Effector memory CD8-positive, alpha-beta T cell (primary cell): ENCODE results near the gene FCGR1A.
A peak's percentile ranks its signal among the peaks of the same experiment; 100 is the strongest.
"Not testable (repeated sequence)": the region's sequence is repeated elsewhere in the genome, so short reads cannot be mapped to it uniquely, and the experiment has no call there.

Source experiments
- ATAC-seq: fragments of 150-1000 bp; cut with Tn5 transposase; replicated peaks from 2 replicates; pipeline ENCODE4 v1.10.0; 2021; ENCODE audit warnings: mild to moderate bottlenecking, moderate library complexity
- DNase-seq, 3 experiments: peaks; one replicate each; pipeline ENCODE4 v3.0.0; 2021
- H3K27ac Mint-ChIP-seq, 2 donors: one replicate each; pipeline ENCODE4 v1.8.0; 2022; ENCODE audit warnings: mild to moderate bottlenecking in 2 of 2, mixed read lengths in 2 of 2, moderate library complexity in 2 of 2
- H3K27me3 Mint-ChIP-seq, 2 donors: one replicate each; pipeline ENCODE4 v1.8.0; 2022; ENCODE audit warnings: mixed read lengths in 2 of 2
- H3K36me3 Mint-ChIP-seq: one replicate; pipeline ENCODE4 v1.8.0; 2022; ENCODE audit warnings: mild to moderate bottlenecking, moderate library complexity, mixed read lengths; ENCODE audit not compliant: insufficient read depth
- H3K4me1 Mint-ChIP-seq, 2 donors: one replicate each; pipeline ENCODE4 v1.8.0; 2022; ENCODE audit warnings: low read depth in 2 of 2, mixed read lengths in 2 of 2
- H3K4me3 Mint-ChIP-seq, 2 donors: one replicate each; pipeline ENCODE4 v1.8.0; 2022; ENCODE audit warnings: mild to moderate bottlenecking in 2 of 2, mixed read lengths in 2 of 2, moderate library complexity in 2 of 2
- H3K9me3 Mint-ChIP-seq, 2 donors: one replicate each; pipeline ENCODE4 v1.8.0; 2022; ENCODE audit warnings: mixed read lengths in 2 of 2

FCGR1A gene

DNA sequence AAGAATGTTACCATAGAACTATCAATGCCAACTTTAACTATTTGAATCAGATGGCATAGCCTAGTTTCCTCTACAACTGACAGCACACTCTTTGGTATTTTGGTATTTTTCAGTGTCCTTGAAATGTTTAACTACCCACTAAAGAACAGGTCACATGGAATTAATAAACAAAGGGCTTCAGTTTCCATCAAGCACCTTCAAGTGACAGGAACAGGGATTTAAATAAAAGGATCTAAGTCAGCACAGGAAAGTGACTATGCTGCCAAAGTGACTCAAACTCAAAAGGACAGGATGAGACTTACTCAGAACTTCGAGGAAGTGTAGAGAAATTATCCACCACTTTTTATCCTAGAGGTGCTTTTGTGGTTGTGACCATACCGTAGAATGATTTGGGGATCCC is 20.2 kb upstream of the FCGR1A start:
- H3K36me3 Mint-ChIP-seq, H3K4me3 Mint-ChIP-seq, H3K9me3 Mint-ChIP-seq, H3K27me3 Mint-ChIP-seq, H3K4me1 Mint-ChIP-seq, DNase-seq, ATAC-seq, H3K27ac Mint-ChIP-seq: not testable (repeated sequence)

DNA sequence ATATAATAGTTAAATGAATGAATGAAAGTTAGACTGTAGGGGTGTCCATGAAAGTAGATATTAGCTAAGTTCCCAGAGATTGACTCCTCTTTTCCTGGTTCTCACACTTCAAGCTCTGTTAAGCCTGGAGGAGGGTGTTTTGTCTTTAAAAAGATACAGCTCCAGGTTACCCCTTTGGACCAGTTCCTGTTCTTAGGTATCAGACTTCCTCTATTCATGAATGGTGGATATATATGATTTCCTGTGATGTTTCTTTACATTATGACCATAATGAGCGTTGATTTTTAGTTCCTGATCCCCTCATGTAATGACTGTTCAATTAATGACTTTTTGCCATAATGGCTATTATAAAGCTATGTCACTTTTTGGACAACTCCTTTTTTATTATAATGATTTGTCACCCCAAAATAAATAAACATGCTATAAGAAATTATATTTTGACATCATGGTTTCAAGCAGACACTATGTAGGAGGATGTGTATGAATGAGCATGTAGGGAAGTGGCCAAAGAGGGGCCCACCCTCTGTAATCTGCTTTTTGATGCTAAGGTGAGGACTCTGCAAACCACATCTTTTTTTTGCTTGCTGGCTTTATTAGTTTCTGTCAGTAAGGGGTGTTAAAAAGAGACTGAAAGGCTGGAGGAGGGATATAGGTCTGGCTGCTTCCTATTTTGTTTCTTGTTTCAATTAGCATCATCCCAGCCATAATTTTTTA is 18.2 kb upstream of the FCGR1A start:
- not testable (repeated sequence) for H3K27me3 Mint-ChIP-seq, H3K36me3 Mint-ChIP-seq, H3K9me3 Mint-ChIP-seq, ATAC-seq, H3K4me3 Mint-ChIP-seq, DNase-seq, H3K27ac Mint-ChIP-seq, H3K4me1 Mint-ChIP-seq

DNA sequence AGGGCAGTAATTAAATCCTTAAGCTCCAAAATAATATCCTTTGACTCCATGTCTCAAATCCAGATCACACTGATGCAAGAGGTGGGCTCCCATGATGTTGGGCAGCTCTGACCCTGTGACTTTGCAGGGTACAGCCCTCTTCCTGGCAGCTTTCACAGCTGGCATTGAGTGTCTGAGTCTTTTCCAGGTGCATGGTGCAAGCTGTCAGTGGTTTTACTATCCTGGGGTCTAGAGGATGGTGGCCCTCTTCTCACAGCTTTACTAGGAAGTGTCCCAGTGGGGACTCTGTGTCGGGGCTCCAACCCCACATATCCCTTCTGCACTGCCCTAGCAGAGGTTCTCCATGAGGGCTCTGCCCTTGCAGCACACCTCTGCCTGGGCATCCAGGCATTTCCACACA is 16.3 kb upstream of the FCGR1A start:
- H3K36me3 Mint-ChIP-seq, ATAC-seq, DNase-seq, H3K9me3 Mint-ChIP-seq, H3K27me3 Mint-ChIP-seq, H3K27ac Mint-ChIP-seq, H3K4me1 Mint-ChIP-seq, H3K4me3 Mint-ChIP-seq: not testable (repeated sequence)

DNA sequence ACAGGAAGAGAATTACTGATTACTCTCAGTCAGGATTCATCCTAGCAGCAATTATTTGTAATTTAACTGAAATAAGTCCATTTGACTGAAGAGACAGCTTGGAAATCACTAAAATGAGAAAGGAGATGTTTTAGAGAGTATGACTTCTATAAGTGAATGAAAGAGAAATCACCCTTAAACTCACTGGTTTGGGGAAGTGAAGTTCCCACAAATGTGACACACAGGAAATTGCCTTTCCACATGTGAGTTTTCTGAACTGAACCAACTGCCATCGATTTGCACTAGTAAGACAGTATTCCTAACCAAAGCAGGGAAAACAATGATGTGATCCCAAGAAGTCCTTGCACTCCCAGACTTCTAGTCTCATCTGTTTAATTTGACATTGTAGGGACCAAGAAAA is 13.3 kb upstream of the FCGR1A start:
- H3K9me3 Mint-ChIP-seq, H3K27ac Mint-ChIP-seq, H3K36me3 Mint-ChIP-seq: not testable (repeated sequence)

DNA sequence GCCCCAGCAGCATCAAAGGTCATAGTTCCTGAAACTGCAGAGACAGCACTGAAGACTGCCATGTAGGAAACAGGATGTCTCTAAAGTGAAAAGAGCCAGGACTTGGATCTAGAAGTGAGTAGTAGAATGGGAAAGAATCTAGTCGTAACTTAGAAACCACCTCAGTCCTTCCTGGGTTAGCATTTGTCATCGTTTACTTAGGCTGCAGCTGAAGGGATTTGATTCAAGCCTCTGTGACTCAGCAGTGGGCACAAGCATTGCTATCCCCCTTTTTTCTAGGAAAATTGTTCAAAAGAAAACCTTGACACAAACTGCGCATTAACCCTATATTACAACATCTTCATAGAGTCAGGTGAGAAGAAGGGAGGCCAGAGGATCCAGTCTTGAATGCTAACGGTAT is 11.8 kb upstream of the FCGR1A start:
- H3K4me3 Mint-ChIP-seq, H3K9me3 Mint-ChIP-seq, ATAC-seq, H3K4me1 Mint-ChIP-seq, H3K27me3 Mint-ChIP-seq, H3K36me3 Mint-ChIP-seq, H3K27ac Mint-ChIP-seq, DNase-seq: not testable (repeated sequence)

More for the DNA sequence above, 13.3 kb upstream of the FCGR1A start:
- not testable (repeated sequence) for ATAC-seq, H3K4me1 Mint-ChIP-seq, H3K27me3 Mint-ChIP-seq, DNase-seq, H3K4me3 Mint-ChIP-seq

DNA sequence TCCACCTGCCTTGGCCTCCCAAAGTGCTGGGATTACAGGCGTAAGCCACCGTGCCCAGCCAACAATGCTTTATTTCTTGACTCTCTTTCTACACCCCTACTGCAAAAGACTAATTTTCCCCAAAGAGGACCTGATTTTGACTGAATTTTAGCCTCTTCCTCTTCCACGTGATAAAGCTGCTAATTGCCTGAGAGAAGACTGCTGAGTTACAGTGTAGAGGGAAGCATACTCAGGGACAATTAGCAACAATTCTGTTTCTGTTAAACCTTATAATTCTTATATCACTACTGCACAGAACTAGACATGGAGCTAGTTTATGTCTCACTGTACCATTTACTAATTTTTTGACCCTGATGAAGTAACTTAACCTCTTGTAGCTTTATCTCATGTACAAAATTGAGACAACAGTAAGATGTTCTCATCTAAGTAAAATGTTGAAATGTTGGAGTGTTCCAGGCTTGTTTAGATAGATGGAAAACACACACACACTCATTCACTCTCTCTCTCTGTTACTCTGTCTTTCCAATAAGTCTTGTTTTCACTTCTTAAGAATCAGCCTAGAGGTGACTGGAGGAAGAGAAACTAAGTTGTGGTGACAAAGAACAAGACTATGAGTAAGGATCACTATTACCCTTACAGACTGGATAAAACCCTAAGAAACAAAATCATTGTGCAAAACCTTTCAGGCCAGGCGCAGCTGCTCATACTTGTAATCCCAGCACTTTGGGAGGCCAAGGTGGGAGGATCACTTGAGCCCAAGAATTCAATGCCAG is 10.7 kb upstream of the FCGR1A start:
- not testable (repeated sequence) for H3K4me1 Mint-ChIP-seq, H3K27ac Mint-ChIP-seq, DNase-seq, H3K27me3 Mint-ChIP-seq, H3K4me3 Mint-ChIP-seq, ATAC-seq, H3K9me3 Mint-ChIP-seq, H3K36me3 Mint-ChIP-seq

DNA sequence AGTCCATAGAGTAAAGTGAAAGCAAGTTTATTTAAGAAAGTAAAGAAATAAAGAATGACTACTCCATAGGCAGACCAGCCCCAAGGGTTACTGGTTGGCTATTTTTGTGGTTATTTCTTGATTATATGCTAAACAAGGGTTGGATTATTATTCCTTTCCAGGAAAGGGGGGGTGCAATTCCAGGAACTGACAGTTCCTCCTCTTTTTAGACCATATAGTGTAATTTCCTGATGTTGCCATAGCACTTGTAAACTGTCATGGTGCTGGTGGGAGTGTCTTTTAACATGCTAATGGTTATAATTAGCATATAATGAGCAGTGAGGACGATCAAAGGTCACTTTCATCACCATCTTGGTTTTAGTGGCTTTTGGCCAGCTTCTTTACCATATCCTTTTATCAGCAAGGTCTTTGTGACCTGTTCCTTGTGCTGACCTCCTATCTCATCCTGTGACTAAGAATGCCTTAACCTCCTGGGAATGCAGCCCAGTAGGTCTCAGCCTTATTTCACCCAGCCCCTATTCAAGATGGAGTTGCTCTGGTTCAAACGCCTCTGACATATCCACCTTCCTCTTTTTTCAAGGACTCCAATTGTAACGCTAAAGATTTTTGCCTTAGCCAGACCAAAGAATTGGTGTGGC is 6.9 kb upstream of the FCGR1A start:
- not testable (repeated sequence) for H3K36me3 Mint-ChIP-seq

DNA sequence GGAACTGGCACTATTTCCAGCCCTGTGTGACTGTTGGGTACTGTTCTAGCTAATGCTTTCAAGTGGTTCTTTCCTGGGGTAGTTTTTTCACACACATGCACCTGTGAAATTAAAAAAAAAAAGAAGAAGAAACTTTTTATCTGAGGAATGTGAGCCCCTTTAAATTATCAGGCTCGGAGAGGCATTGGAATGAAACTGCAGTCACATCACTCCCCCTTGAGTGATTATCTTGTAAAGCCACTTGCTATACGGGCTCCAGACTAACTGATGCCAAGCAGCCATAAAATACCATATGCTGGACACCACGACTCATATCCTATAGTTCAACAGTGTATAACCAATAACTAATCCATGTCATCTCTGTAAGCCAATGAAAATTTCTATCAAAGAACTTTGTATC is 5.4 kb upstream of the FCGR1A start:
- H3K4me1 Mint-ChIP-seq, result not testable (repeated sequence)

More for the DNA sequence above, 6.9 kb upstream of the FCGR1A start:
- ATAC-seq, H3K9me3 Mint-ChIP-seq, H3K4me3 Mint-ChIP-seq, H3K27me3 Mint-ChIP-seq, DNase-seq, H3K27ac Mint-ChIP-seq, H3K4me1 Mint-ChIP-seq: not testable (repeated sequence)

DNA sequence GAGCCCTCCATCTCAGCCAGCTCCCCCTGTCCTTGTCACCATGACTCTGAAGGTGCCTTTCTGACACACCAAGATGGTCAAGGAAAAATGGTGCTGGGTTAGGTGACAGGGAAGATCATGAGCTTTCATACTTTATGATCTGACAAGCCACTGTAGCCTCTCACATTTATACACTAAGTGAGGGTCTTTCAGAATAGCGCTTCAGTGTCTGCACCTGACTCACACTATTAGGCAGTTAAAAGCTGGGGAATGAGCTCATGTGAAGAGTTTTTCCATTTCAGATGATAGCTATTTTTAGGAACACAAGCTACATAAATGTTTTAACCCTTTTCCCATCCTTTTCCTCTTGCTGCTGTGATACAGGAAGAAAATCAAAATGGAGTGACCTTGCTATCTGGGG is 4.2 kb upstream of the FCGR1A start:
- not testable (repeated sequence) for H3K4me3 Mint-ChIP-seq, H3K4me1 Mint-ChIP-seq, DNase-seq, H3K27ac Mint-ChIP-seq, ATAC-seq, H3K27me3 Mint-ChIP-seq, H3K9me3 Mint-ChIP-seq, H3K36me3 Mint-ChIP-seq

More for the DNA sequence above, 5.4 kb upstream of the FCGR1A start:
- DNase-seq, ATAC-seq, H3K27ac Mint-ChIP-seq, H3K27me3 Mint-ChIP-seq, H3K4me3 Mint-ChIP-seq, H3K36me3 Mint-ChIP-seq, H3K9me3 Mint-ChIP-seq: not testable (repeated sequence)

DNA sequence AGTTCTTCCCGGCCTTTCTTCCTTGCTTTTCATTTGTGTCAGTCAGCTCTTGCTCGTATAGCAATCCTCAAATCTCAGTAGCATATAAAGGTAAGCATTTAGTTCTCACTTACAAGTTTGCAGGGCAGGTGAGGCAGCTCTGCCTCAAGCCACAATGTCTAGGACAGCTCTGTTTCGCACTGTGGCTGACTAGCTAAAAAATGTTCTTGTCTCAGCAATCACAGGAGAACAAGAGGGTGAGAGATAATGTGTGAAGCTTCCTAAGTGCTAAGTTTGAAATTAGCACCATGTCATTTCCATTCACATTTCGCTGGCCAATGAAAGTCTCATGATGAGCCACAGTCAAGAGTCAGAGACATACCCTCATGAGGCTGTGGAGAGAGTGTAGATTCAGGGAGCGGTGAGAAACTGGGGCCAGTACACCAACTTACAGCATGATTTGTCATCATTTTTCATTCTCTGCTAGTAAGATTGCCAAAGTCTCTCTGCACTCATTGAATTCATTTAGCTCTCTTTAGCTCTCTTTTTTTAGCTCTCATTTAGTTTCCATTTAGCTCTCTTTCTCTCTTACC is 995 bp upstream of the FCGR1A start:
- H3K4me1 Mint-ChIP-seq, H3K27ac Mint-ChIP-seq, H3K36me3 Mint-ChIP-seq, H3K4me3 Mint-ChIP-seq, DNase-seq, H3K27me3 Mint-ChIP-seq, H3K9me3 Mint-ChIP-seq: not testable (repeated sequence)
- peak; percentile 58 for ATAC-seq

DNA sequence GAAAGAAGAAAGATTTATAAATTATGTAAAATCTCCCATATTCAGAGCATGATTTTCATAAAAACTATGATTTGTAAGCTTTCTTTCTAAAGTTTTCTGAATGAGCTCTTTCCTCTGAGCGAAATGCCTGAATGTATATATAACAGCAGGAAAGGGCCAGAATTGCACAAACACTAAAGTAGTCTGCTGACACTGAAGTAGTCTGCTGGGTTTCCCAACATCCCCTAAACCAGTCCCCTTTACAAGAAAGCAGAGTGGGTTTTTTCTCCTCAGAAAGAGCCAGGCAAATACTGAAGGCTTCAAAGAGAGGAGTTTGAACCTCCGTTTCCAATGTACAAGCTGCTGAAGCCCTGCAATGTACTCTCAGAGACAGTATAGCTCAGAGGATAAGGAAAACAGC is 795 bp downstream of the FCGR1A start:
- not testable (repeated sequence) for H3K4me3 Mint-ChIP-seq, H3K36me3 Mint-ChIP-seq, H3K4me1 Mint-ChIP-seq, ATAC-seq, DNase-seq, H3K27ac Mint-ChIP-seq, H3K9me3 Mint-ChIP-seq, H3K27me3 Mint-ChIP-seq

DNA sequence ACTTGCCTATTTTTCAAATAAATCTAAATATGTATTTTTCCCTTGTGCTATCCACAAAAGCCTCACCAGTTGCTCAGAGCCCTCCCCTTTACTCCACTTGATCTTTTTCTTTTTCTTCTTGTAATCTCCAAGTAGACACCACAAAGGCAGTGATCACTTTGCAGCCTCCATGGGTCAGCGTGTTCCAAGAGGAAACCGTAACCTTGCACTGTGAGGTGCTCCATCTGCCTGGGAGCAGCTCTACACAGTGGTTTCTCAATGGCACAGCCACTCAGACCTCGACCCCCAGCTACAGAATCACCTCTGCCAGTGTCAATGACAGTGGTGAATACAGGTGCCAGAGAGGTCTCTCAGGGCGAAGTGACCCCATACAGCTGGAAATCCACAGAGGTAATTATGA is 1.4 kb downstream of the FCGR1A start:
- not testable (repeated sequence) for H3K4me3 Mint-ChIP-seq, H3K9me3 Mint-ChIP-seq, H3K36me3 Mint-ChIP-seq, H3K27ac Mint-ChIP-seq, ATAC-seq, DNase-seq, H3K4me1 Mint-ChIP-seq, H3K27me3 Mint-ChIP-seq

DNA sequence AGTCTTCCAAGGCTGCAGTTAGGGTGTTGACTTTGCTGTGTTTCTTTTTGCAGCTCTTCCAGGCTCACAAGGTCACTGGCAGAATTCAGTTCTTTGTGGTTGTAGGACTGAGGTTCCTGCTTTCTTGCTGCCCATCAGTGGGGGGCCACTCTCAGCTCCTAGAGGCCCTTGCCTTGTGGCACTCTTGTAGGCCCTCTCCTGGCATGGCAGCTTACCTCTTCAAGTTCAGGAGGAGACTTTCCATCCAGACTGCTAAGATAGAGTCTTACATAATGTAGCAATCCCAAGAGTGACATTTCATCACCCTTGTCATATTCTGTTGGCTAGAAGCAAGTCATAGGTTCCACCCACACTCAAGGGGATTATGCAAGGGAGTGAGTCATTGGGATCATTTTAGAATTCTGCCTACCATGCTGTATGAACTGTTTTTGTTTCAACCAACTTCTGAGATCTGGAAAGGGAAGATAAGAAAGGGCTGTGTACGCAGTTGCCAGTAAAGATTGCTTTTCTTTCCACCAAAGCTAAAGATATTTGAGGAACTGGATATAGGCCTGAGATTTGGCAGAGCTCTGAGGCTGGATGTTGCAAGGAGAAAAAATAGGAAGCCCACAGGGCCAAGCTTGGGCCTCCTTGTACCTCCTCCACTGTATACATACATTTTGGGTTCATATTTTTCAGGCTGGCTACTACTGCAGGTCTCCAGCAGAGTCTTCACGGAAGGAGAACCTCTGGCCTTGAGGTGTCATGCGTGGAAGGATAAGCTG is 5.4 kb downstream of the FCGR1A start:
- not testable (repeated sequence) for H3K4me3 Mint-ChIP-seq, H3K27ac Mint-ChIP-seq, H3K27me3 Mint-ChIP-seq, H3K9me3 Mint-ChIP-seq, H3K4me1 Mint-ChIP-seq, ATAC-seq, DNase-seq, H3K36me3 Mint-ChIP-seq
